Measurements from ENCODE around the gene ZNF213.

Gene ZNF213

GRCh38 chr16:3134338-3135125 is at the start of gene ZNF213:
TSS of gene ZNF213 (plus strand) at chr16:3135029. CDS start at chr16:3137281, 2,252 bp downstream.
- peak; percentile 98 for DNase-seq

DNA sequence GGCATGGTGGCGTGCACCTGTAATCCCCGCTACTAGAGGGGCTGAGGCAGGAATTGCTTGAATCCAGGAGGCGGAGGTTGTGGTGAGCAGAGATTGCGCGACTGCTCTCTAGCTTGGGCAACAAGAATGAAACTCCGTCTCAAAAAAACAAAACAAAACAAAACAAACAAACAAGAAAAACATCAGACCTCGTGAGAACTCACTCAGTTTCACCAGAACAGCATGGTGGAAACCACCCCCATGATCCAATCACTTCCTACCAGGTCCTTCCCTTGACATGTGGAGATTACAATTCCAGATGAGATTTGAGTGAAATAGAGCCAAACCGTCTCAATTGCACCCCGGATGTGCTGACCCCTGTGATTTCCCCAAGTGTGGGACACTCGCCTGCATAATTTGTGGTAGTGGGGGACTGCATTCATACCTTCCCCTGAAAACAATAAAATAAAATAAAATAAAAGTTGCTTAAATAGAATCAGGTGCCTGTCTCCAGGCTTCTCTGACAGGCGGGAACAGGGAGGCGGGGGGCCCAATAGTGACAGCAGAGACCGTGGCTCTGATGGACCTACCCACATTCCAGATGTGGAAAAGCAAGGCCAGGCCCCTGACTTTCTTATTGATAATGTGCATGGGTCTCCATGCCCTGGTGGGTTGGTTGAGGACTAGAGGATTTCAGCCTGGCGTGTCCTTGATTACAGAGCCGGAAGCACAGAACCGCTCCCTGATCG is 48.8 kb upstream of the ZNF213 start:
- DNase-seq = no peak

- no peak for DNase-seq
Measured at GRCh38 chr16:3086596-3087242, 48.1 kb upstream of the ZNF213 start.

GRCh38 chr16:3087243-3088235 is 47.3 kb upstream of the ZNF213 start:
- DNase-seq = peak; percentile 67

DNA sequence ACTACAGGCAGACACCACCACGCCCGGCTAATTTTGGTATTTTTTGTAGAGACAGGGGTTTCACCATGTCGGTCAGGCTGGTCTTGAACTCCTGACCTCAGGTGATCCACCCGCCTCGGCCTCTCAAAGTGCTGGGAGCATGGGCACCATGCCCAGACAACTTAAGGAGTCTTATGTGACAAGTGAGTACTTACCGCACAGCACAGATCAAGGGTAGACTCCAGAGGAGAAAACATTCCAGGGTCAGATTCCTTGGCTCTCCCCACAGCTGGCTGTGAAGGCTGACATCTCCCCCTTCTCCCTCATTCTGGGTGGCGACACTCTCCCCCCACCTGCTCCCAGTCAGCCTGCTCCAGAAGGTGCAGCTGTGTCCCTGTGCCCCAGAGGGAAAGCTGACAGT is 46.4 kb upstream of the ZNF213 start:
- no peak for DNase-seq

DNA sequence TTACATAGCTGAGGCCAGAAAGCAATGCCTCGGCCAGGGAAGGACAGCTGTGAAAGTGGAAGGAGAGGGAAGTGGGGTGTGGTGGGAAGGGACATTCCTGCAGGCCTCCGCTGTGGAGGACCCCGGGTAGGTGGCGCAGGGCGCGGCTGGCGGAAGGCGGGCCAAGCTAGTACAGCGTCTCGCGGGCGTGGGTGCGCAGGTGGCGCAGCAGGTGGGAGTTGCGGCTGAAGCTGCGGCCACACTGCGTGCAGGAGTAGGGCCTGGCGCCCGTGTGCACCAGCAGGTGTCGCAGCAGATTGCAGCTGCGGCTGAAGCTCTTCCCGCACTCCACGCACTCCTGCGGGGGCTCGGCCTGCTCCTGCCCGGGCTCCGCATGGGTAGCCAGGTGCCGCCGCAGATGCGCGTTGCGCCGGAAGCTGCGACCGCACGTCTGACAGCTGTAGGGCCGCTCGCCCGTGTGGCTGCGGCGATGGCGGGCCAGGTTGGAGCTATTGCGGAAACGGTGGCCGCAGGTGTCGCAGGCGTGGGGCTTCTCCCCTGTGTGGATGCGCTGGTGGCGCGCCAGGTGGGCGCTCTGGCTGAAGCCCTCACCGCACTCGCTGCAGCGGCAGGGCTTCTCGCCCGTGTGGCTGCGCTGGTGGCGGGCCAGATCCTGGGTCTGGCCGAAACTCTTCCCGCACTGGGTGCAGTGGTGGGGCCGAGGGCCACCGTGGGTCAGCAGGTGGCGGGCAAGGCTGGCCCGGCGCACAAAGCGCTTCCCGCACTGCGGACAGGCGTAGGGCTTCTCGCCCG is 45.7 kb upstream of the ZNF213 start:
- DNase-seq = no peak

- DNase-seq = no peak
Measured at GRCh38 chr16:3089717-3090592, 44.9 kb upstream of the ZNF213 start.

- no peak for DNase-seq
Measured at GRCh38 chr16:3091551-3091950, 43.3 kb upstream of the ZNF213 start.

- no peak for DNase-seq
Measured at GRCh38 chr16:3092501-3092941, 42.3 kb upstream of the ZNF213 start.

GRCh38 chr16:3094289-3095027 is 40.4 kb upstream of the ZNF213 start:
- no peak for DNase-seq

- DNase-seq = no peak
Measured at GRCh38 chr16:3095869-3096268, 39.0 kb upstream of the ZNF213 start.

DNA sequence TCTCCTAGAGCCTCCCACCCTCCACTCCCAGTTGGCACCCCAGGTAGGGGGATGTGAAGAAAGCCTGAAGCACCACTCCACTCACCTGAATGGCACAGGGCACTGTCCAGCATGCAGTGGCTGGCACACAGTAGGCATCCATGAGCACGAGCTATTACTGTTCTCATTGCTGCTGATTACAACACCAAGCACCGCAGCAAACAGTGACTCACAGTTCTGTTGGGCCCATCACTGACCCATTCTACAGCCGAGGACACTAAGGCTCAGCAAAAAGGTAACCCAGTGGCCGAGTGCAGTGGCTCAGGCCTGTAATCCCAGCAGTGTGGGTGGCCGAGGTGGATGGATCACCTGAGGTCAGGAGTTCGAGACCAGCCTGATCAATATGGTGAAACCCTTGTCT is 38.5 kb upstream of the ZNF213 start:
- no peak for DNase-seq

DNA sequence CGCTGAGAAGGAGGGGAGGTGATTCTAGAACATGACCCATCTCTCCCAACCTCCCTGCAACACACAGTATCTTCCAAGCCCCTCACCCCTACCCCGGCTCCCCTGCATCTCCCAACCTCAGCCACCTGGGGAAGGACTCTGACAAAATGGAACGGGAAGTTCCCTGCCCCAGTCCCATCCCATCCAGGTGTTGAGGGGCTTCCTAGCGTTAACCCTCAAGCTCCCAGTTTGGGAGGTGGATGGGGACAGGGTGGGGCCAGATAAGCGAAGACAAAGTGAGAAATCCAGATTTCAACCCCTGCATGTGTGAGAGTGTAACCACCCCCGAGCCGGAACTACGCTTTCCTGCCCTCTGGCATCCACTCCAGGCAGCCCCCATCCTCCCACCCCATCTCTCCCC is 37.6 kb upstream of the ZNF213 start:
- DNase-seq = no peak

- DNase-seq = no peak
Measured at GRCh38 chr16:3098459-3099394, 36.1 kb upstream of the ZNF213 start, which contains the start of gene ZSCAN10. TSS of gene ZSCAN10 (minus strand) at chr16:3099294. CDS start at chr16:3092937, 6,357 bp downstream.

DNA sequence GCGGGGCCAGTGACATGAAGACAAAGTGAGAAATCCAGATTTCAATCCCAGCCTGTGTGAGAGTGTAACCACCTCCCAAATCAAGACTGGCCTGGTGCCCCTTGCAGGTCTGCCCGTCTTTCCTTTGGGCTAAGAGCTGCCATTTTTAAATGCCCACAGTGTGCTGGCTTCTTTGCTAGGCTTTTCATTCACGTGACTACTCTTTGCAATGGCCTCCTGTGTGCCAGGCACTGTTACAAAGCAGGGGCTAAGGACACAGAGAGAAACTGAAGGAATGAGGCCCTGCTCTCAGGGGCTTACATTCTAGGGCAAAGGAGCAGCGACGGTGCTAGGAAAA is 35.5 kb upstream of the ZNF213 start:
- no peak for DNase-seq

DNA sequence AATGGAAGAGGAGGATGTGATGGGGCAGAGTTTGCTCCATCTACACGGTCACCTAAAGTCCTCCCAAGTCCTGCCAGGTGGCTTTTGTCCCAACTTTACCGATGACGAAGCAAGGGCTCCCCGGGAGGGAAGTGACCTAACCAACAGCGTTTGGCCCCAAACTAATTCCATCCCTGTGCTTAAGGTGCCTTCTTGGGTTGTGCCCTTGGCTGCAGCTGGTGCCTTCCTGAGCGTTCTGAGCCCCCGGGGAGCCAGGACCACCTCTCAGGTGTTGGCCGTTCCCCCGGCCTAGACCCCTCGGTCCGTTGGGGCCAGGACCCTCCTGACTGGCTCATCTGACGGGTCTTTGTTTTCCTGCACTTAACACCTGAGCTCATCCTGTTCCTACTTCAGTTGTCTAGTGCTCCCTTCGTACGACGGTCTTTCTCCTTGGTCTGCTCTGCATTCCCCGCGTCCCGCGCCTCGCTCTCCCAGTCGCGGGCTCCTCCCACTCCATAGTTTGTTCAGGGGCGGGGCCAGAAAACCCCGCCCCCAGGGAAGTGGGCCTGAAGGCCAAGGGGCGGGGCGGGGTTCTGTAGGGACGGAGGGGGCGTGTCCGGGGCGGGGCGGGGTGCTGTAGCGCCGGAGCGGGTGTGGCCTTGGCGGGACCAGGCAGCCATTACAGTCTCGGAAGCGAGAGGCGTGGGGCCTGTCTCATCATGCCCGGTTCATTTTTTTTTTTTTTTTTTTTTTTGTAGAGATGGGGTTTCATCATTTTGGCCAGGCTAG is 34.9 kb upstream of the ZNF213 start:
- DNase-seq = peak; percentile 93

GRCh38 chr16:3101018-3101840 is 33.6 kb upstream of the ZNF213 start:
- no peak for DNase-seq

All from femur (tissue), 1 donor.